ENCODE results near the gene COX7A2. TPM values are rescaled to one million over a fixed set of nuclear protein-coding genes. Genes with fewer than 3 reads are reported as not detected.

Gene COX7A2
- total and polyA plus RNA-seq, 2 of the 4 experiments (the other 2 are of a cell fraction) = 174 to 776 TPM

GRCh38 chr6:75206576-75207342 lies 36.8 kb downstream of the COX7A2 start:
- Histone ChIP-seq H2AK9ac (replicated peaks; ENCODE audit: low read depth, low read length, poor library complexity) (peak overlapping the region; percentile 90), H3K9me1 (ENCODE audit: insufficient read depth, low read length) (no peaks in the 10 kb centered on the region), H3K36me3 (ENCODE audit: control insufficient read depth, insufficient read depth, low read length) (peaks cover 5% of the 10 kb centered on the region), H3K27ac (ENCODE audit: insufficient read depth, low read length) (peak overlapping the region; percentile 79), H3K56ac (ENCODE audit: extremely low read depth, insufficient read depth, low read length) (peak overlapping the region; percentile 89), H3K79me1 (ENCODE audit: low read depth in 1 of 2, low read length in 2 of 2) (peaks cover 0 to 26% of the 10 kb centered on the region in 2 experiments; a peak in 2 of 4 replicates), H2BK20ac (ENCODE audit: low read depth, low read length) (peak overlapping the region; percentile 97), H4K8ac (ENCODE audit: low read depth in 2 of 2, low read length in 2 of 2) (peak overlapping the region; percentile 70 to 89), H3K4me3 (ENCODE audit: insufficient read depth, low read depth, low read length) (peak overlapping the region; percentile 75), H3K9ac (ENCODE audit: low read depth, low read length) (peak overlapping the region; percentile 74), H3K4ac (ENCODE audit: low read depth, low read length) (peak overlapping the region; percentile 94), H2BK5ac (ENCODE audit: low read depth, low read length, poor library complexity, severe bottlenecking) (peak overlapping the region; percentile 59), H2AK5ac (ENCODE audit: low read depth, low read length) (peak overlapping the region; percentile 94), H3K14ac (replicated peaks; ENCODE audit: low read depth, low read length) (peak overlapping the region; percentile 97), H2BK120ac (ENCODE audit: low read depth, low read length) (peak overlapping the region; percentile 98), H3K27me3 (ENCODE audit: control insufficient read depth, insufficient read depth, low read length) (no peaks in the 10 kb centered on the region), H4K20me1 (ENCODE audit: insufficient read depth, low read length) (peaks cover 31% of the 10 kb centered on the region), H2BK15ac (ENCODE audit: low read depth, low read length) (peak overlapping the region; percentile 98), H3K23ac (ENCODE audit: low read depth, low read length) (peak overlapping the region; percentile 98), H3K4me1 (ENCODE audit: control insufficient read depth, insufficient read depth, low read length) (peaks cover 23% of the 10 kb centered on the region), H3K4me2 (ENCODE audit: low read depth, low read length) (peak overlapping the region; percentile 79), H2AFZ (replicated peaks; ENCODE audit: low read length, poor library complexity) (peak overlapping the region; percentile 87), H3K9me3 (ENCODE audit: control insufficient read depth, insufficient read depth, low read length) (no peaks in the 10 kb centered on the region), H4K5ac (ENCODE audit: low read depth, low read length) (peak overlapping the region; percentile 51), H3K18ac (ENCODE audit: low read depth, low read length) (peak overlapping the region; percentile 58), H4K91ac (ENCODE audit: insufficient read depth, low read depth, low read length) (peak overlapping the region; percentile 94)
- no peak for DNase-seq
- dilution Hi-C loops (cut with HindIII; ENCODE audit: low sequenced_read_pairs, unreplicated experiment) (no loop called here), in situ Hi-C loops (cut with MboI; ENCODE audit: low sequenced_read_pairs) (loop anchor here (10.0 kb wide), 1 partner anchor 792 kb away; no protein-coding TSS in a partner anchor), intact Hi-C loops (cut with micrococcal nuclease) (loop anchor here (2.0 to 10.0 kb wide), 7 partner anchors 214 to 1404 kb away; no protein-coding TSS in a partner anchor)
- ChIA-PET POLR2A (ENCODE audit: unreplicated experiment) (interaction anchor here (0.7 to 0.9 kb wide), 2 partner anchors 917 to 958 kb away, joined by 3 read pairs; no protein-coding TSS in a partner anchor), CTCF (interaction anchor here (1.1 kb wide), 1 partner anchor 93 kb away, joined by 3 read pairs; no protein-coding TSS in a partner anchor)
- BruUV-seq (replicated peaks) = TSS peak; percentile 72
- TF ChIP-seq RCOR1 (IDR thresholded peaks at IDR 0.05; ENCODE audit: insufficient replicate concordance, low read length) = no peak
- no peak for TF ChIP-seq CHD1 (IDR thresholded peaks at IDR 0.05; ENCODE audit: low read depth, low read length)
- no peak for TF ChIP-seq CTCF (conservative IDR thresholded peaks at IDR 0.05; ENCODE audit: low read depth, low read length)
- no peak for TF ChIP-seq NFE2L2 (IDR thresholded peaks at IDR 0.05; ENCODE audit: low read depth, low read length)
- WGBS, 2 experiments (ENCODE audit: extremely low coverage in 2 of 2, insufficient read length in 1 of 2) = 36% methylated on average over 7 of the region's 35 CpGs; no CpG with 5 or more reads in 1 of the 2 experiments
- ATAC-seq (ENCODE audit: low read depth) = peak; percentile 2; the same call in 1 of the 2 replicates
